SK-N-MC (cell line): ENCODE results near the gene EPB41.

ENCODE experiments used
- DNase-seq: peaks from one replicate; pipeline ENCODE4 v3.0.0-alpha.2; 2011; ENCODE audit warnings: low read depth, low spot score
- H3K27ac ChIP-seq: fragments of 200-600 bp; sonication (generic); 2 replicates; pipeline ENCODE4 v1.5.1; 2016; ENCODE audit warnings: mixed run types
- H3K36me3 ChIP-seq: fragments of 200-600 bp; sonication (generic); 2 replicates; pipeline ENCODE4 v1.6.1; 2017; ENCODE audit warnings: antibody characterized with exemption, low read length, mixed read lengths; ENCODE audit not compliant: insufficient read depth
- H3K4me3 ChIP-seq: fragments of 200-600 bp; sonication (generic); 2 replicates; pipeline ENCODE4 v1.5.1; 2016
- H3K9ac ChIP-seq: fragments of 200-600 bp; sonication (generic); 2 replicates; pipeline ENCODE4 v1.8.0; 2017; ENCODE audit warnings: mixed run types, mixed read lengths; ENCODE audit not compliant: insufficient read length
- H3K9me3 ChIP-seq: fragments of 200-600 bp; sonication (generic); 2 replicates; pipeline ENCODE4 v1.6.1; 2017; ENCODE audit warnings: low read depth, mild to moderate bottlenecking, antibody characterized with exemption, low read length, moderate library complexity, mixed read lengths
- EZH2 ChIP-seq: fragments of 200-600 bp; sonication (generic); IDR thresholded peaks from one replicate; pipeline ENCODE4 v1.6.1; 2017; ENCODE audit warnings: antibody characterized with exemption
- FOXP2 ChIP-seq: optimal IDR thresholded peaks from 2 replicates; pipeline ENCODE3; 2011; ENCODE audit warnings: mild to moderate bottlenecking, moderate library complexity; ENCODE audit not compliant: insufficient read depth; ENCODE audit errors: extremely low read length, control extremely low read depth
- POLR2AphosphoS5 ChIP-seq: IDR thresholded peaks from 2 replicates; pipeline ENCODE4 v1.6.1; 2012; ENCODE audit warnings: mild to moderate bottlenecking, low read depth, low read length, borderline replicate concordance

Gene EPB41

DNA sequence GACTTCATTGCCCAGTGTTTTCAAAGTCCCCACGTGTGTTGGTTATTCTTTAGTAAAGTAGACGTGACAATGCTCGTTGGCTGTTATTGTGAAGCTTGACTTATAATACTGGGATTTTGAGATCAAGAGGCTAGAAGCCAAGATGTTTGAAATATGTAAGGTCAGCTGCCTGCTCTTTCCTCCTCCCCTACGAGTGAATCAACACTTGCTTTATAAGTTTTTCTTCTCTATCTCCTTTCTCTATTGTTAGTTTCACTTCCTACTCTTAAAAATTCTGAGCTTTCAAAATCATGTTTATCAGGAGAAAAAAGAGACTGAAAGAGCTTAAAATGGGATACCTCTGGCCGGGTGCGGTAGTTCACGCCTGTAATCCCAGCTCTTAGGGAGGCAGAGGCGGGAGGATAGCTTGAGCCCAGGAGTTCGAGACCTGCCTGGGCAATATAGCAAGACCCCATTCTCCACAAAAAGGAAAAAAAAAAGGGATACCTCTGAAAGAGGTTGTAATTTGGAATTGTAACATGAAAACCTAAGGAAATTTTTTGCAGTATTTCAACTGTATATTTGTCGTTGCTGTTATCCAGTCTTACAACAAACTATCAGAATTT, 72.0 kb downstream of the EPB41 start:
- Histone ChIP-seq H3K4me3 (peak overlapping the region; percentile 78), H3K27ac (peak overlapping the region; percentile 98), H3K9ac (peak overlapping the region; percentile 76), H3K36me3 (peaks cover 34% of the 10 kb centered on the region), H3K9me3 (no peaks in the 10 kb centered on the region)
- no peak for DNase-seq
- no peak for TF ChIP-seq FOXP2
- TF ChIP-seq EZH2 = no peak

- Histone ChIP-seq H3K9me3 (no peaks in the 10 kb centered on the region), H3K36me3 (peaks cover 97% of the 10 kb centered on the region), H3K9ac (no peak overlapping the region), H3K4me3 (no peak overlapping the region), H3K27ac (no peak overlapping the region)
- TF ChIP-seq FOXP2 (no peak), EZH2 (no peak), POLR2AphosphoS5 (no peak)
- no peak for DNase-seq
Observed at GRCh38 chr1:29002792-29003191, 88.4 kb downstream of the EPB41 start.

- DNase-seq = no peak
- TF ChIP-seq FOXP2 (no peak), EZH2 (no peak), POLR2AphosphoS5 (no peak)
- Histone ChIP-seq H3K9me3 (no peaks in the 10 kb centered on the region), H3K9ac (no peak overlapping the region), H3K36me3 (peaks cover 97% of the 10 kb centered on the region), H3K4me3 (no peak overlapping the region), H3K27ac (no peak overlapping the region)
Observed at GRCh38 chr1:29004288-29004687, 89.9 kb downstream of the EPB41 start.

DNA sequence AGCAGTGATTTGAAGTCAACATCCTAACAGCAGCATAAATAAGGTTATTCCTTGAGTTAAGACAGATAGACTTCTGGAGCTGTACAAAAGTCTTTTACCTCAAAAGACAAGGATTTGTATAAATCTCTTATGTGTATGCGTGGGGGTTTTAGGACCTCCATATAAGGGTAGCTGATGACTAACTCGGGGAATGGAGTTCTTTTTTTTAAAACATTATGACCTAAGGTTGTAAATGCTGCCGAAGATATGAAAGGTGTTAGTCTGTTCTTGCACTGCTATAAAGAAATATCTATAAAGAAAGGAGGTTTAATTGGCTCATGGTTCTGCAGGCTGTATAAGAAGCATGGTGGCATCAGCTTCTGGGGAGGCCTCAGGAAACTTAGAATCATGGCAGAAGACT, 90.4 kb downstream of the EPB41 start:
- TF ChIP-seq POLR2AphosphoS5 = no peak
- TF ChIP-seq FOXP2 = no peak
- no peak for TF ChIP-seq EZH2
- no peak overlapping the region for H3K9ac ChIP-seq
- no peak overlapping the region for H3K27ac ChIP-seq
- no peak for DNase-seq
- H3K4me3 ChIP-seq = no peak overlapping the region
- peaks cover 94% of the 10 kb centered on the region for H3K36me3 ChIP-seq
- no peaks in the 10 kb centered on the region for H3K9me3 ChIP-seq

DNA sequence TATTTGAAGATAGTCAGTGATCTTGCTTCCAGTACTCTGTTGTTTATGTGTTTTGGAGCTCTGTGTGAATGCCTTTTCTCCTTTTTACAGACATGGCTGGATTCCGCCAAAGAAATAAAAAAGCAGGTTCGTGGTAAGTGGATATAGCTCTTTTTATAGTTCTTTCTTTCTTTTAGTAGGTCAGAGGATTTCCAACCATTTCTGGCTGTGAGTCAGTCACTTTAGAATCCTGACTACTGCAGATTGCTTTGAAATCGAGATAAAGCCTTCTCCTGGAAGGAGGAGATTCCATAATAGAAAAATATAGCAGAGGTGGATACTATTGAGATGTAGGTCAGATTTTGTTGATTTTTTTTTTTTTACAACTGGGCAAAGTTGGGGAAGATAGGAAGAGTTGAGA, 97.4 kb downstream of the EPB41 start:
- no peak for TF ChIP-seq EZH2
- no peak for TF ChIP-seq FOXP2
- TF ChIP-seq POLR2AphosphoS5 = no peak
- peaks cover 69% of the 10 kb centered on the region for H3K36me3 ChIP-seq
- H3K9me3 ChIP-seq = no peaks in the 10 kb centered on the region
- H3K27ac ChIP-seq = peak overlapping the region; percentile 32; the same call in 1 of the 2 replicates
- no peak for DNase-seq
- H3K4me3 ChIP-seq = no peak overlapping the region
- no peak overlapping the region for H3K9ac ChIP-seq

GRCh38 chr1:29017235-29017634, 102.9 kb downstream of the EPB41 start:
- H3K9ac ChIP-seq = no peak overlapping the region
- H3K27ac ChIP-seq = peak overlapping the region; percentile 7; the same call in 1 of the 2 replicates
- no peak for TF ChIP-seq EZH2
- TF ChIP-seq POLR2AphosphoS5 = no peak
- no peak for TF ChIP-seq FOXP2
- no peak for DNase-seq
- no peaks in the 10 kb centered on the region for H3K9me3 ChIP-seq
- peaks cover 79% of the 10 kb centered on the region for H3K36me3 ChIP-seq
- no peak overlapping the region for H3K4me3 ChIP-seq

DNA sequence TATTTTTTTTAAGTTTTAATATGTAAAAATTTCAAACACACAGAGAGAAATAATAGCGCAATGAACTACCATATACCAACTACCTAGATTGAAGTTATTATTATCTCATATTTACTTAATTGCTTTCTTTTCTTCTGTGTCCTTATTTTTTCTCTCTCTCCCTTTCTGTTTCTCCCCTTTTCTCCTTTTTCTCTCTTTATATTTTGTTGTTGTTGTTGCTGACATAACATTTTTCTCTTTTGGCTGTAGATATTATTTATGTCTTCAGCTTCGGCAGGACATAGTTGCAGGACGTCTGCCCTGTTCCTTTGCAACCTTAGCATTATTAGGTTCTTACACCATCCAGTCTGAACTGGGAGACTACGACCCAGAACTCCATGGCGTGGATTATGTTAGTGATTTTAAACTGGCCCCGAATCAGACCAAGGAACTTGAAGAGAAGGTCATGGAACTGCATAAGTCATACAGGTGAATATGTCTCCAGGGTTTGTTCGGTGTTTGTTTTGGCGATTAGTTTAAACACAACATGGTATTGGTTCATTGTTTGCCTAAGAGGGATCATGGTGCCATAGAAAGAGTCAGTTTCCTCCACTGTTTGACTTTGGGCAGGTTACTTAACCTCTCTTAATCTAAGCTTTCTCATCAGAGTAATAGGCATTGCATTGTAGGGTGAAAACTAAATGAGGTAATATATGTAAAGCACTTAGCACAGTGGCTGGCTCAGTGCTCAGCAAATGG, 103.8 kb downstream of the EPB41 start:
- no peak overlapping the region for H3K9ac ChIP-seq
- TF ChIP-seq EZH2 (no peak), FOXP2 (no peak), POLR2AphosphoS5 (no peak)
- H3K4me3 ChIP-seq = no peak overlapping the region
- peaks cover 71% of the 10 kb centered on the region for H3K36me3 ChIP-seq
- DNase-seq = no peak
- no peaks in the 10 kb centered on the region for H3K9me3 ChIP-seq
- no peak overlapping the region for H3K27ac ChIP-seq

- DNase-seq = no peak
- TF ChIP-seq EZH2 (no peak), FOXP2 (no peak), POLR2AphosphoS5 (no peak)
- Histone ChIP-seq H3K9me3 (no peaks in the 10 kb centered on the region), H3K27ac (no peak overlapping the region), H3K9ac (no peak overlapping the region), H3K36me3 (peaks cover 63% of the 10 kb centered on the region), H3K4me3 (no peak overlapping the region)
Observed at GRCh38 chr1:29022620-29023019, 108.3 kb downstream of the EPB41 start.

DNA sequence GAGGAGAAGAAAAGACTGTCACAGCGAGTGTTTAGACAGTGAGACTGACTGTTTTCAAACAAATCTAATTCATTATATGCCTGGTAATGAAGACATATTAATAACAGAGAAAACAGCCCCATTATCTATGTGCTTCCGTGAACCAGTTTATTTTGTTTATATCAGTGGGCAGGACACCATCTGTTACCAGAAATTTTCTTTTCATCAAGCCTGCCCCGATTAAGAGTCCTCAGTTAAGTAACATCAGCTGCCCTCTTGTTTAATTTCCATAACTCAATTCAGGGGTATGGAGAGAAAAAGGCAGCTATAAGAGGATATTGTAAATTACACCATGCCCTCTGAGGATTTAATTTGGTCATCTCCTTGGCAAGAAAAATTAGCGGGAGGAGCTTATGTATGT, 115.3 kb downstream of the EPB41 start:
- Histone ChIP-seq H3K4me3 (peak overlapping the region; percentile 45), H3K36me3 (peaks cover 74% of the 10 kb centered on the region), H3K9ac (peak overlapping the region; percentile 36), H3K9me3 (no peaks in the 10 kb centered on the region), H3K27ac (peak overlapping the region; percentile 79)
- TF ChIP-seq EZH2 (no peak), POLR2AphosphoS5 (no peak), FOXP2 (no peak)
- no peak for DNase-seq
